Caki2 (cell line): ENCODE measurements around the gene ARL3. TPM values are rescaled to one million over a fixed set of nuclear protein-coding genes. Genes with fewer than 3 reads are reported as not detected.
"Not testable (repeated sequence)": the region's sequence is repeated elsewhere in the genome, so short reads cannot be mapped to it uniquely, and the experiment has no call there.

ENCODE experiments used
- DNase-seq: peaks from one replicate; pipeline ENCODE4 v3.0.0-alpha.2; 2015; ENCODE audit warnings: low read depth
- in situ Hi-C: cut with HindIII; loops from 2 replicates; pipeline ENCODE4 v1.10.0; 2016; ENCODE audit warnings: low sequenced_read_pairs, low pct_unique_long_range_greater_than_20kb, mixed read lengths
- total RNA-seq: library from RNA; depleted of rRNA; stranded (reverse); fragments of >200 nt; shearing (Covaris generic); gene quantifications from 2 replicates; pipeline ENCODE4 v1.2.3, GENCODE V29; 2014; ENCODE audit warnings: low replicate concordance

ARL3 gene
- total RNA-seq, 1 experiment from 2014 or later, result 14.3 TPM

- in situ Hi-C loops, DNase-seq: not testable (repeated sequence)
These were observed 28.1 kb upstream of the ARL3 start for GRCh38 chr10:102742313-102742712.

DNA sequence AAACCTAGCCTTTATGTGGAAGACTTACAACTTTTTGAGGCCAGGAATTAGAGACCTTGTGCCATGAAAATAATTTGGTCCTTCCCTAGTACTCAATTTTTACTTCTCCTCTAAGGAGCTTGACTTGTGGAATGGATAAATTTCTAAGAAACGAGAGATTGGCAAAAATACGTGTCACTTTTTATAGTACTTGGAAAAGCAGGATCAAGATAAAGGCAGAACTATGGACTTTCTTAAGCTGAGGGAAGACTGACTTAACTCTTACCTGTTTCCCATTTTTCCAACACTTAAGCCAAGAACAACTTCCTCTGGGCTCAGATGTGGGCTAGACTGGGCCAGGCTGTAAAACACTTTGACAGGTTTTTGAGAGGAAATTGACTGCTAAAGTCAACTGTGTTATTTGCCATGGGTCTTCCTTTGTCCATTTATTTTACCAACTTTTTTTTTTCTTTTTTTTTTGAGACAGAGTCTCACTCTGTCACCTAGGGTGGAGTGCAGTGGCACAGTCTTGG is 27.6 kb upstream of the ARL3 start:
- DNase-seq, result no peak
- in situ Hi-C loops, result no loop called here

GRCh38 chr10:102740229-102740628 is 26.0 kb upstream of the ARL3 start:
- DNase-seq, result no peak
- in situ Hi-C loops, result no loop called here

DNA sequence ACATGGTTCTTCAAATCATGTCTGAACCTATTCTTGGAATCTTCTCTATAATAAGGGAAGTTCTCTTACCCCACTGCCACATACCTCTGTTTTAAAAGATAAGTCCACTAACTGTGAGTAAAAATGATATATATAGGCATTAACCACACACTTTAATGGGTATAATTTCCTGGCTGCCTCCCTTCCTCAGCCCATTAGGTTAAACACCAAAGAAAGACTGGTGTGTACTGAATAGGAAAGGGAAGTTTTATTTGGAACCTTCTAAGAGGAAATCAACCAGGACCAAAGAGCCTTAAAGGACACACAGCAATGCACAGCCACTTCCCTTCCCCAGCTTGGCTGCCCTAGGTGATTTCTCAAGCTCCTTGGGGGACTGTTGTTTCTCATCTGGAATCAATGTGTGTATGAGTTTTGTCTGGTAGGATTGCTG is 24.5 kb upstream of the ARL3 start:
- DNase-seq, result no peak
- in situ Hi-C loops, result no loop called here

DNA sequence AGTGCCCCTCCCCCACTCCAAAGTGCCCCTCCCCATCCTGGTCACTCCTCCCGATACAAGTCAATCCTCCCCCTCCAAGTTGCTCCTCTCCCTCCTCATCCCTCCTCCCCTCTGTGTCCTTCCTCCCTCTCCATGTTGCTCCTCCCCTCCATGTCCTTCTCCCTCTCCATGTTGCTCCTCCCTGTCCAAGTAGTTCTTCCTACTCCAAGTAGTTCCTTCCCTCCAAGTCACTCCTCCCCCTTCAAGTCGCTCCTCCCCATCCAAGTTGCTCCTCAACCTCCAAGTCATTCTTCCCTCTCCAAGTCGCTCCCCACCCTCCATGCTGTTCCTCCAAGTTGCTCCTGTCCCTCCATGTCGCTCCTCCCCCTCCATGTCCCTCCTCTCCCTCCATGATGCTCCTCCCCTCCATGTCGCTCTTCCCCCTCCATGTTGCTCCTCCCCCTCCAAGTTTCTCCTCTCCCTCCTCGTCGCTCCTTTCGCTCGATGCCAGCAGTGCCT is 20.9 kb upstream of the ARL3 start:
- peak; percentile 83 for DNase-seq
- in situ Hi-C loops, result no loop called here

DNA sequence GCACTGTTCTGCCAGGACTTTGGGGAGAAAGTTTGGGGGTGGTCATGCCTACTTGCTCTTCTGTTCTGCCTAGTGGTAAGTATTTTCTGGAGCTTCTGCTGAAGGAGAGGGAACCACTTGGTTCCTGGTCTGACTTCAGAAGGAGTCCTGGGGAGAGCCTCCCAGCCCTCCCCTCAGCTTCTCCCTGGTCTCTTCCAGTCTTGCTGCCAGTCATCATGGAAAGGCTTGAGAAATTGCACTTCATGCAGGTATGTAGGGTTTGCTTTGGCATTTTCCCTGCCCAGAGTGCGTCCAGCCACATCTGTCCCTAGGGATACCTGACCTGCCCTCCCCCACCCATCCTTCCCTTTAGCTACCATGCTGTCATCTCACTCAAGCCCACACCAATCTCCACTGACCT is 18.5 kb upstream of the ARL3 start:
- in situ Hi-C loops, result no loop called here
- no peak for DNase-seq

- in situ Hi-C loops, result no loop called here
- no peak for DNase-seq
These were observed 17.1 kb upstream of the ARL3 start for GRCh38 chr10:102731222-102731800.

GRCh38 chr10:102729029-102730026 is 15.1 kb upstream of the ARL3 start:
- in situ Hi-C loops, result no loop called here
- DNase-seq, result peak; percentile 58

DNA sequence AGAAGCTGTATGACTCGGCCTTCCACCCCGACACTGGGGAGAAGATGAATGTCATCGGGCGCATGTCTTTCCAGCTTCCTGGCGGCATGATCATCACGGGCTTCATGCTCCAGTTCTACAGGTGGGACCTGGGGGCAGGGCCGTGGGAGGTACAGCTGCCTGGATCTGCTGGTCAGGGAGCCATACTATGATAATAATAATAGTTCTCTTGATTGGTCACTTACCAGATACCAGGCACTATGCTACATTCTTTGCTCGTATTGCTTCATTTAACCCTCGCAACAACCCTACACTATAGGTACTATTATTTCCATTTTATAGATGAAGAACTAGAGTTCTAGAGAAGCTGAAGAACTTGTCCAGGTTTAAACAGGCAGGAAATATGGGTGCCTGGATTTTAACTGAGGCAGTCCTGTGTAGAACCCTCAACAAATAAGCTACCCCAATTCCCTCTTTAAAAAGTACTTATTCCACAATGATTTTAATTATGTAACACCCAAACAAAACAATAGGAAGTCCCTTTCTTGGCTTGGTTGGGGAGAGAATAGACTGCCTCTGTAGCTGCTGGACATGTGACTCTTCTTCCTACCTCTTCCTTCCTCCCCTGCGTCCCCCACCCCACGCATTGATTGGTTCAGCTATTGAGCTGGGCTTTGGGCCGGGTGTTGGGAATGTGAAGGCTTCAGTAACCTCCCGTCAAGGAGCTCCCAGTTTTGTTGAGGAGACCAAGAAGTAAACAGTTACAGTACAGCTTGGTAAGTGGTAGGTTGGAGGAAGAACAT is 13.0 kb upstream of the ARL3 start:
- no peak for DNase-seq
- in situ Hi-C loops, result no loop called here

DNA sequence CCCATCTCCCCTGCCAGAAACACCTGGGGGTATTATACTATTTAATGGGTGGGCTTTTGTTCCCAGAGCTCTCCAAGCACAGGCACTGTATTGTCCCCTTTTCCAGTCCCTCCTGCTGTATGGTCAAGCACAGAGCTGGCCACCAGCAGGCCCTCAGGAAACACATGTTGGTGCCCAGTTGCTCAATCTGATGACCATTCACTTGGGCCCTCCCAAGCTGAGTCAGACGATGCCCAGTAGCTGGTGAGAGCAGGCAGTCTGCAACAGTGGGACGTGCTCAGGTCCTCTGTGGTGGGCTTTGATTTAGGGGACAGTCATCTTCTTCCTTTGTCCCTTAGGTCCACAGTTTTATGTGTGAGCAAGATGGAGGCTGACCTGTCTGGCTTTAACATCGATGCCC is 12.1 kb upstream of the ARL3 start:
- DNase-seq, result no peak
- in situ Hi-C loops, result no loop called here

DNA sequence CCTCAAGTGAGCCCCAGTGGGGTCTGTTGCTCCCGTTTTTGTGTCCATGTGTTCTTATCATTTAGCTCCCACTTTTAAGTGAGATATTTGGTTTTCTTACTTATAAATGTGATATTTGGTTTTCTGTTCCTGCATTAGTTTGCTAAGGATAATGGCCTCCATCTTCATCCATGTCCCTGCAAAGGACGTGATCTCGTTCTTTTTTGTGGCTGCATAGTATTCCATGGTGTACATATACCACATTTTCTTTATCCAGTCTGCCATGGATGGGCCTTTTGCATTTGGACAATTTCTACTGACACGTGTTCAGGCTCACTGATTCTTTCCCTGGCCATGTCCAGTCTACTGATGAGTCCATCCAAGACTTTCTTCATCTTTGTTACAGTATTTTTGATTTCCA is 9.8 kb upstream of the ARL3 start:
- DNase-seq, result no peak
- in situ Hi-C loops, result no loop called here

GRCh38 chr10:102721954-102722353 is 7.8 kb upstream of the ARL3 start:
- in situ Hi-C loops, result no loop called here
- DNase-seq, result no peak

DNA sequence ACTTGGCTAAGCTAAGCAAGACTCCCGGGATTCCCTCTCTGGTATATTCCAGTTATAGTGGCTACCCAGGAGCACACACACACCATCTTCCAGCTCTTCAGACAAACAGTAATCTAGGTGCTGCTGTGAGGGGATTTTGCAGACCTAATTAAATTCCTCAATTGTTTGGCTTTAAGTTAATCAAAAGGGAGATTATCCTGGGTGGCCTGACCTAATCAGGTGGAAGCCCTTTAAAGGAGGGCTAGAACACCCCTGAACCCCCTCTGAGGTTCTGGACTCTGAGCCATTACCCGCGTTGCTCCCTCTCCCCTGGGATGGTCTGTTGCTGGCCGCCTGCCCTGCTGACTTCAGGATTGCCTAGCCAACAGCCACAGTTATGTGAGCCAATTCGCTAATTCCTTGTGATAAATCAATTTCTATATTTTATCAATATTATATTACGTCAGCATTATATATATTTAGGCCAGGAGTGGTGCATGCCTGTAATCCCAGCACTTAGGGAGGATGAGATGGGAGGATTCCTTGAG is 6.6 kb upstream of the ARL3 start:
- no peak for DNase-seq
- in situ Hi-C loops, result no loop called here

GRCh38 chr10:102720337-102720736 is 6.1 kb upstream of the ARL3 start:
- in situ Hi-C loops, result no loop called here

DNA sequence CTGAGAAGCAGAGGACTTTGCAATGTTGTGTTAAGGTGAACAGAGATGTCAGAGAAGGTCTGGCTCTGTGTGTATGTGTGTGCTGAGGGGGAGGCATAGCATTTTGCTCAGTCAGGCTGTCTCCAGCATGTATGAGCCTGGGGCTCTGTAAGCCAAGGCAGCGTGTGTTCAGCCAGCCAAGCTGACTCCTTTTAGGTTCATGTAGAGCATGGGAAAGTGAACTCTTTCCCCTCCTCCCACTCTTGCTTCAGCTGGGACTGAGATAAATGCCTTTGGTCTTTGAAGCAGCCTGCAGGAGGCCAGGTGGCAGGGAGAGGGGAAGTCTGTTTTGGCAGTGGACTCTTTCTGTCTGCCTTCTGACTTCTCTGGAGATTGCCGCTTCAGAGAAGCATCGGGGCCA is 4.0 kb upstream of the ARL3 start:
- in situ Hi-C loops, result no loop called here
- no peak for DNase-seq

More at GRCh38 chr10:102720337-102720736, 6.1 kb upstream of the ARL3 start:
- DNase-seq, result no peak

- DNase-seq, in situ Hi-C loops: not testable (repeated sequence)
These were observed 2.8 kb upstream of the ARL3 start for GRCh38 chr10:102716900-102717565.

DNA sequence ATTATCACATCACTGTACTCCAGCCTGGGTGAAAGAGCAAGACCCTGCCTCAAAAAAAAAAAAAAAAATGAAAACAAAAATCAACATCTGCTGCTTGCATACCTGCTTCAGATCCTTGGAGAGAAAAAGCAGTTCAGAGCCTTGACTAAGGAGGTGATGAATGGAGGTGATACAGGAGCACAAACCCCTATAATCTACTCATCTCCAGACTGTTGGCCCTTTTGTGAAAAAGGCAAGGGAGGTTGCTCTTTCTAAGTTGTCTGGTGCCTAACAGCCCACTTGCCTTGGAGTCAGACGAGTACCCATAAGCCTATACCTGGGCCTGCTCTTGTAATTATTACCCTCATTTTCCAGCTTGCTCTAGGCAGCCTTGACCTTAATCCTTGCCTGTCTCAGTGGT is 1.7 kb upstream of the ARL3 start:
- no peak for DNase-seq
- in situ Hi-C loops, result no loop called here
